Measurements from ENCODE around the gene ELMO1. TPM values are rescaled to one million over a fixed set of nuclear protein-coding genes. Genes with fewer than 3 reads are reported as not detected.
A peak's percentile ranks its signal among the peaks of the same experiment; 100 is the strongest.
"Not testable (repeated sequence)": the region's sequence is repeated elsewhere in the genome, so short reads cannot be mapped to it uniquely, and the experiment has no call there.

ELMO1 gene
- total RNA-seq, 1 donor from 2014 or later, result 66.1 TPM

DNA sequence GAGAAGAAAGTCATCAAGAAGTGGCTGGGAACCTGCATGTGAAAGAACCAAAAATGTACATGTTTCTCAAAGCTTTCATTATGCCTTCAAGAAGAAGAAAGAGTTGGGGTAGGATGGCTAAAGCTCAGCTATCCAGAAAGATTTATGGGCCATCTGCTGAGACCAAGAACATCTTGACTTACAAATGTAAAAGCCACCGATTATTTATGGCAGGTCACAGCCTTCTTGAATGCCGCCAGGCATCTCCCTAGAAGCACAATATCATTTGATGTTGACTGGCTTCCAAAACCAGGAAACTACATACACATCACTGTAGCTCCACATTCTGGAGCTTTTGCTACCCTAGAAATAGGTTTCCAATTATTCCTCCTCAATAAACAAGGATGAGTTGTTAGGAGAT lies 470.2 kb downstream of the ELMO1 start:
- no peak for DNase-seq (ENCODE audit: low spot score, unreplicated experiment)
- Mint-ChIP-seq H3K4me3 (ENCODE audit: low read depth) (no peak overlapping the region), H3K9me3 (ENCODE audit: low read depth) (peaks cover 8% of the 10 kb centered on the region), H3K27ac (no peak overlapping the region), H3K4me1 (ENCODE audit: low read depth) (peaks cover 9% of the 10 kb centered on the region), H3K36me3 (ENCODE audit: insufficient read depth) (peaks cover 29% of the 10 kb centered on the region), H3K27me3 (no peaks in the 10 kb centered on the region)
- no peak for TF ChIP-seq CTCF (IDR thresholded peaks at IDR 0.05; ENCODE audit: unreplicated experiment)

GRCh38 chr7:36977878-36978277 lies 470.8 kb downstream of the ELMO1 start:
- H3K4me1 Mint-ChIP-seq (ENCODE audit: low read depth), result peaks cover 6% of the 10 kb centered on the region
- no peak overlapping the region for H3K27ac Mint-ChIP-seq
- no peak for DNase-seq (ENCODE audit: low spot score, unreplicated experiment)
- H3K27me3 Mint-ChIP-seq, result no peaks in the 10 kb centered on the region
- H3K36me3 Mint-ChIP-seq (ENCODE audit: insufficient read depth), result peaks cover 27% of the 10 kb centered on the region
- peaks cover 8% of the 10 kb centered on the region for H3K9me3 Mint-ChIP-seq (ENCODE audit: low read depth)
- H3K4me3 Mint-ChIP-seq (ENCODE audit: low read depth), result no peak overlapping the region
- TF ChIP-seq CTCF (IDR thresholded peaks at IDR 0.05; ENCODE audit: unreplicated experiment), result no peak

GRCh38 chr7:36973534-36973933 lies 475.1 kb downstream of the ELMO1 start:
- H3K4me1 Mint-ChIP-seq (ENCODE audit: low read depth), result peaks cover 30% of the 10 kb centered on the region
- H3K9me3 Mint-ChIP-seq (ENCODE audit: low read depth); H3K4me3 Mint-ChIP-seq (ENCODE audit: low read depth); H3K27ac Mint-ChIP-seq; H3K27me3 Mint-ChIP-seq; DNase-seq (ENCODE audit: low spot score, unreplicated experiment): not testable (repeated sequence)
- H3K36me3 Mint-ChIP-seq (ENCODE audit: insufficient read depth), result peaks cover 20% of the 10 kb centered on the region

DNA sequence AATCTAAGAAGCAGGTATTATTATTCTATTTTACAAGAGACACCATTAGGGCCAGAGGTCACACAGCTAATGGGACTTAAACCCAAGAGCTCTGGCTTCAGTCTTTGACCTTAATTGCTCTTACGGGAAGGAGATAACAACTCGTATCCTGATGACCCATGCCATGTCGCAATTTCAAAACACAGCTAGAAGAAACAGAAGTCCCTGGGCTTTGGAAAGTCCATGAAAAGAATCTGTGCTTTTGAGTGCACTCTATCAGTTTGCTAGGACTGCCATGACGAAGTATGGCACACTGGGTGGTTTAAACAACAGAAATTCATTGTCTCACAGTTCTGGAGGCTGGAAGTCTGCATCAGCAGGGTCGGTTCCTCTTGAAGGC lies 476.5 kb downstream of the ELMO1 start:
- DNase-seq (ENCODE audit: low spot score, unreplicated experiment), result no peak
- no peak for TF ChIP-seq CTCF (IDR thresholded peaks at IDR 0.05; ENCODE audit: unreplicated experiment)
- Mint-ChIP-seq H3K36me3 (ENCODE audit: insufficient read depth) (peaks cover 11% of the 10 kb centered on the region), H3K4me3 (ENCODE audit: low read depth) (no peak overlapping the region), H3K27ac (peak overlapping the region; percentile 92), H3K27me3 (no peaks in the 10 kb centered on the region), H3K9me3 (ENCODE audit: low read depth) (peaks cover 3% of the 10 kb centered on the region), H3K4me1 (ENCODE audit: low read depth) (peaks cover 36% of the 10 kb centered on the region)

DNA sequence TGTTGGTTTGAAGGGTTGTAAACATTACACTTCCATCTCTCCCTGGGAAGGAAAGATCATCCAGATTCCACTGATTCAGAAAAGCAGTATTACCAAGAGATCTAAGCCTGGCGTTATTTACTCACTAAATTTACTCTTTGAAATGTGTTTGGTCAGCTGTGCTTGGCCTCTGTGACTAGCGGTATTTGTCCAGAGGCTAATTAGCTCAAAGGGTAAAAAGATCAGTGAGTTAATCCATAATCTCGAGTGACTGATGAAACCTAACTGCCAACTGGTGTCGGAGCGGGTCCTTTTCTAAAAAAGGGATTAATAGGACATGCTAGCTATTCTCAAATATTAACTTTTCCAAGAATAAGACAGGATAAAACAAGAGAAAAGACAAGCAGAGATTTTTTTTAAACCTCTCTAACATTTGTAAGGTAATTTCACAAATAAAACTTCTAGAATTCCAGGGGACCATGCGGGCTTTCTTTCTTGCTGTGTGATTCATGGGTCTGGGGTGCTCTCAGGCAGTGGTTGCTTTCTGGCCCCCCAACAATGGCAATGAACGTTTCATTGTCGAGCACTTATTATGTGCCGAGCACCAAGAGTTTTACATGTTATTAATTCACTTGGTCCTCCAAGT lies 477.0 kb downstream of the ELMO1 start:
- no peak for DNase-seq (ENCODE audit: low spot score, unreplicated experiment)
- peak overlapping the region; percentile 22 for H3K4me3 Mint-ChIP-seq (ENCODE audit: low read depth)
- H3K27me3 Mint-ChIP-seq, result no peaks in the 10 kb centered on the region
- peaks cover 3% of the 10 kb centered on the region for H3K9me3 Mint-ChIP-seq (ENCODE audit: low read depth)
- no peak for TF ChIP-seq CTCF (IDR thresholded peaks at IDR 0.05; ENCODE audit: unreplicated experiment)
- peaks cover 9% of the 10 kb centered on the region for H3K36me3 Mint-ChIP-seq (ENCODE audit: insufficient read depth)
- H3K4me1 Mint-ChIP-seq (ENCODE audit: low read depth), result peaks cover 38% of the 10 kb centered on the region
- H3K27ac Mint-ChIP-seq, result peak overlapping the region; percentile 92
